Thymus (tissue), 11 donors: Measurements from ENCODE around the gene NNAT. TPM values are rescaled to one million over a fixed set of nuclear protein-coding genes. Genes with fewer than 3 reads are reported as not detected.

Experiments
- DNase-seq, 9 donors: peaks; one replicate each; pipeline ENCODE4 v3.0.0-alpha.2; 2013; ENCODE audit warnings: low spot score in 9 of 9, low read depth in 6 of 9, missing footprints in 1 of 9
- H3K27ac ChIP-seq, 2 donors: one replicate each; pipeline ENCODE4 v1.5.1; 2013; ENCODE audit warnings: control low read depth in 1 of 2, low read depth in 1 of 2, low read length in 1 of 2, mild to moderate bottlenecking in 1 of 2, moderate library complexity in 1 of 2
- H3K27me3 ChIP-seq, 2 donors: one replicate each; pipeline ENCODE4 v1.5.1; 2013; ENCODE audit warnings: low read length in 1 of 2; ENCODE audit not compliant: control insufficient read depth in 2 of 2, insufficient read depth in 1 of 2
- H3K36me3 ChIP-seq, 2 donors: one replicate each; pipeline ENCODE4 v1.5.1; 2013; ENCODE audit warnings: low read length in 1 of 2, mild to moderate bottlenecking in 1 of 2, moderate library complexity in 1 of 2; ENCODE audit not compliant: control insufficient read depth in 2 of 2, insufficient read depth in 2 of 2
- H3K4me1 ChIP-seq, 2 donors: one replicate each; pipeline ENCODE4 v1.5.1; 2013; ENCODE audit warnings: low read length in 2 of 2; ENCODE audit not compliant: control insufficient read depth in 2 of 2, insufficient read depth in 2 of 2
- H3K4me3 ChIP-seq, 2 donors: one replicate each; pipeline ENCODE4 v1.5.1; 2013; ENCODE audit warnings: low read length in 2 of 2, control low read depth in 1 of 2, mild to moderate bottlenecking in 1 of 2
- H3K9me3 ChIP-seq, 2 donors: one replicate each; pipeline ENCODE4 v1.5.1; 2013; ENCODE audit warnings: low read length in 1 of 2, mild to moderate bottlenecking in 1 of 2; ENCODE audit not compliant: control insufficient read depth in 2 of 2, insufficient read depth in 1 of 2
- WGBS: extraction: QIAGEN DNeasy Blood & Tissue Kit; methylation state at CpG from one replicate; pipeline ENCODE4 v1.1.7; 2013; 5-methylcytosine and 5-hydroxymethylcytosine counted together
- polyA plus RNA-seq: library from polyadenylated mRNA; stranded (reverse); fragments of 200-250 nt; gene quantifications from one replicate; pipeline ENCODE4 v1.2.3, GENCODE V29; 2013
- total RNA-seq: library from RNA; stranded (reverse); fragments of 120-200 nt; gene quantifications from one replicate; pipeline ENCODE4 v1.2.4, GENCODE V29; 2013
- donor health status: healthy.

Gene NNAT
- total and polyA plus RNA-seq, 2 donors = 16.1 to 19.9 TPM

GRCh38 chr20:37530696-37531095 lies 9.6 kb downstream of the NNAT start:
- DNase-seq = no peak
- Histone ChIP-seq H3K27me3 (peaks cover 0 to 2% of the 10 kb centered on the region in 2 donors), H3K36me3 (no peaks in the 10 kb centered on the region), H3K4me3 (no peak overlapping the region), H3K9me3 (no peaks in the 10 kb centered on the region), H3K27ac (no peak overlapping the region), H3K4me1 (peaks cover 9 to 18% of the 10 kb centered on the region in 2 donors)
- 98% methylated on average over 2 of the region's 2 CpGs for WGBS

- DNase-seq = no peak
- H3K27me3 ChIP-seq = no peaks in the 10 kb centered on the region
- no peak overlapping the region for H3K27ac ChIP-seq
- peaks cover 6 to 9% of the 10 kb centered on the region in 2 donors for H3K4me1 ChIP-seq
- H3K4me3 ChIP-seq = no peak overlapping the region
- no peaks in the 10 kb centered on the region for H3K36me3 ChIP-seq
- H3K9me3 ChIP-seq = no peaks in the 10 kb centered on the region
- 92% methylated on average over 3 of the region's 3 CpGs for WGBS
Measured at GRCh38 chr20:37531856-37532255, 10.8 kb downstream of the NNAT start.

- H3K27me3 ChIP-seq = no peaks in the 10 kb centered on the region
- 95% methylated on average over 2 of the region's 2 CpGs for WGBS
- no peak for DNase-seq
- H3K27ac ChIP-seq = no peak overlapping the region
- no peaks in the 10 kb centered on the region for H3K36me3 ChIP-seq
- H3K4me3 ChIP-seq = no peak overlapping the region
- no peaks in the 10 kb centered on the region for H3K9me3 ChIP-seq
- peaks cover 6% of the 10 kb centered on the region in 2 donors for H3K4me1 ChIP-seq
Measured at GRCh38 chr20:37533154-37533715, 12.2 kb downstream of the NNAT start.

GRCh38 chr20:37534401-37535157 lies 13.5 kb downstream of the NNAT start:
- WGBS = 83% methylated on average over 6 of the region's 6 CpGs

GRCh38 chr20:37535443-37536132 lies 14.5 kb downstream of the NNAT start:
- no peaks in the 10 kb centered on the region for H3K9me3 ChIP-seq
- DNase-seq = no peak

More at GRCh38 chr20:37534401-37535157, 13.5 kb downstream of the NNAT start:
- Histone ChIP-seq H3K27me3 (no peaks in the 10 kb centered on the region), H3K4me3 (no peak overlapping the region), H3K36me3 (no peaks in the 10 kb centered on the region), H3K9me3 (no peaks in the 10 kb centered on the region), H3K4me1 (no peaks in the 10 kb centered on the region), H3K27ac (no peak overlapping the region)
- DNase-seq = peak in 8 of 9 donors; percentile 45 to 75 (median 68)

GRCh38 chr20:37537505-37537904 lies 16.5 kb downstream of the NNAT start:
- Histone ChIP-seq H3K27me3 (no peaks in the 10 kb centered on the region), H3K9me3 (no peaks in the 10 kb centered on the region), H3K27ac (no peak overlapping the region), H3K4me1 (no peaks in the 10 kb centered on the region), H3K36me3 (no peaks in the 10 kb centered on the region), H3K4me3 (no peak overlapping the region)
- WGBS = 99% methylated on average over 1 of the region's 1 CpG
- DNase-seq = no peak

More at GRCh38 chr20:37535443-37536132, 14.5 kb downstream of the NNAT start:
- Histone ChIP-seq H3K4me3 (no peak overlapping the region), H3K27ac (no peak overlapping the region), H3K36me3 (no peaks in the 10 kb centered on the region), H3K27me3 (no peaks in the 10 kb centered on the region), H3K4me1 (no peaks in the 10 kb centered on the region)
- WGBS = 80% methylated on average over 10 of the region's 10 CpGs

GRCh38 chr20:37538003-37538402 lies 17.0 kb downstream of the NNAT start:
- Histone ChIP-seq H3K27me3 (no peaks in the 10 kb centered on the region), H3K36me3 (no peaks in the 10 kb centered on the region), H3K4me3 (no peak overlapping the region), H3K4me1 (no peaks in the 10 kb centered on the region), H3K27ac (no peak overlapping the region), H3K9me3 (no peaks in the 10 kb centered on the region)
- WGBS = 98% methylated on average over 5 of the region's 5 CpGs
- no peak for DNase-seq

- Histone ChIP-seq H3K36me3 (no peaks in the 10 kb centered on the region), H3K27me3 (peaks cover 0 to 2% of the 10 kb centered on the region in 2 donors), H3K9me3 (no peaks in the 10 kb centered on the region), H3K4me1 (no peaks in the 10 kb centered on the region), H3K27ac (no peak overlapping the region), H3K4me3 (no peak overlapping the region)
- no peak for DNase-seq
- WGBS = 95% methylated on average over 4 of the region's 4 CpGs
Measured at GRCh38 chr20:37539424-37539823, 18.4 kb downstream of the NNAT start.

- peaks cover 0 to 3% of the 10 kb centered on the region in 2 donors for H3K27me3 ChIP-seq
- H3K27ac ChIP-seq = no peak overlapping the region
- H3K9me3 ChIP-seq = no peaks in the 10 kb centered on the region
- H3K36me3 ChIP-seq = no peaks in the 10 kb centered on the region
- no peak for DNase-seq
- 30% methylated on average over 5 of the region's 5 CpGs for WGBS
- no peak overlapping the region for H3K4me3 ChIP-seq
- H3K4me1 ChIP-seq = no peaks in the 10 kb centered on the region
Measured at GRCh38 chr20:37540001-37540400, 19.0 kb downstream of the NNAT start.
